ENCODE data around the gene WDR36. TPM values are rescaled to one million over a fixed set of nuclear protein-coding genes. Genes with fewer than 3 reads are reported as not detected.
A peak's percentile ranks its signal among the peaks of the same experiment; 100 is the strongest.

The WDR36 gene
- total and polyA plus RNA-seq, 9 of the 15 experiments (the other 6 are each of a cell fraction or from before 2014, with no cell fraction given): 25.7 to 68.0 (median 41.5) TPM

GRCh38 chr5:111079846-111080245 lies 12.3 kb upstream of the WDR36 start:
- intact Hi-C loops (cut with micrococcal nuclease) (no loop called here), in situ Hi-C loops (cut with MboI) (no loop called here)
- Histone ChIP-seq H4K20me1 (replicated peaks; ENCODE audit: control insufficient read depth, insufficient read depth, low read length) (no peaks in the 10 kb centered on the region), H2AFZ (ENCODE audit: low read depth, low read length) (no peak overlapping the region), H3K4me3 (no peak overlapping the region), H3K9me1 (ENCODE audit: control insufficient read depth, insufficient read depth, low read length) (no peaks in the 10 kb centered on the region), H3K79me2 (ENCODE audit: control insufficient read depth, insufficient read depth, low read length) (no peaks in the 10 kb centered on the region), H3K4me2 (ENCODE audit: insufficient read depth, low read length) (no peak overlapping the region), H3K36me3 (ENCODE audit: control insufficient read depth, insufficient read depth, low read length) (no peaks in the 10 kb centered on the region), H3K4me1 (replicated peaks in 1 of 2; ENCODE audit: control insufficient read depth in 2 of 2, insufficient read depth in 2 of 2, low read length in 2 of 2) (0 out of 5 replicates have a peak, but pooled peaks cover 0 to 3% of the 10 kb centered on the region in 2 experiments), H3K27me3 (ENCODE audit: control insufficient read depth in 2 of 2, insufficient read depth in 2 of 2, low read length in 2 of 2) (no peaks in the 10 kb centered on the region), H3K27ac (ENCODE audit: extremely low read depth, low read depth, low read length) (no peak overlapping the region), H3K9me3 (replicated peaks; ENCODE audit: control insufficient read depth, insufficient read depth, low read depth, low read length) (no peaks in the 10 kb centered on the region), H3K9ac (ENCODE audit: insufficient read depth in 1 of 2, low read depth in 2 of 2, low read length in 2 of 2) (no peak overlapping the region)
- ChIA-PET POLR2A (interaction anchor here (0.7 kb wide), 1 partner anchor 11 kb away, joined by 3 read pairs; no protein-coding TSS in a partner anchor), CTCF (ENCODE audit: low intra/inter-chr PET ratio) (no interaction called here)
- DNase-seq (ENCODE audit: extremely low read depth in 1 of 4, low spot score in 3 of 4) (no peak), ATAC-seq (no peak), FAIRE-seq (no peak)
- WGBS (ENCODE audit: insufficient coverage, low coverage, missing lambda C conversion rate): 33% methylated on average over 1 of the region's 1 CpG
- TF ChIP-seq FUS (optimal IDR thresholded peaks at IDR 0.05; ENCODE audit: low read depth, low read length) (no peak), HIVEP1 (CRISPR knock-in tag; IDR thresholded peaks at IDR 0.05) (no peak), KDM1A (IDR thresholded peaks at IDR 0.05) (no peak), TFE3 (CRISPR knock-in tag; IDR thresholded peaks at IDR 0.05) (no peak), GTF3C2 (IDR thresholded peaks at IDR 0.05; ENCODE audit: borderline replicate concordance, extremely low read depth, insufficient read length) (no peak), POLR2B (IDR thresholded peaks at IDR 0.05; ENCODE audit: low read depth, partially characterized antibody) (no peak), FOSL1 (tag; conservative IDR thresholded peaks at IDR 0.05) (peak; percentile 28; the same call in 1 of the 2 replicates)
- BruUV-seq (replicated peaks): no TSS peak
